ENCODE data around the gene YWHAQ.

- no peak for TF ChIP-seq CTCF (IDR thresholded peaks at IDR 0.05; ENCODE audit: insufficient read depth, low read depth, low read length)
- no peak for TF ChIP-seq EZH2 (IDR thresholded peaks at IDR 0.05; ENCODE audit: insufficient read depth, low read length)
Measured at GRCh38 chr2:9595746-9596145, 35.1 kb downstream of the YWHAQ start.

Measured in astrocyte (in vitro differentiated cells and primary cell).